MG63 (cell line): ENCODE data around the gene THRB. TPM values are rescaled to one million over a fixed set of nuclear protein-coding genes. Genes with fewer than 3 reads are reported as not detected.

ENCODE experiments used
- DNase-seq: peaks from one replicate; pipeline ENCODE4 v3.0.0-alpha.2; 2020
- H3K27me3 ChIP-seq: fragments of 250-450 bp; sonication (Bioruptor Pico); 2 replicates; pipeline ENCODE4 v1.5.1; 2020; ENCODE audit warnings: mild to moderate bottlenecking, moderate library complexity
- H3K36me3 ChIP-seq: fragments of 250-450 bp; sonication (Bioruptor Pico); 2 replicates; pipeline ENCODE4 v1.5.1; 2020; ENCODE audit warnings: mild to moderate bottlenecking, moderate library complexity
- H3K4me3 ChIP-seq: fragments of 250-450 bp; sonication (Bioruptor Pico); 2 replicates; pipeline ENCODE4 v1.5.1; 2020; ENCODE audit warnings: mild to moderate bottlenecking, moderate library complexity
- H3K9me3 ChIP-seq: fragments of 250-450 bp; sonication (Bioruptor Pico); 2 replicates; pipeline ENCODE4 v1.5.1; 2020; ENCODE audit warnings: mild to moderate bottlenecking, moderate library complexity
- total RNA-seq: library from RNA; depleted of rRNA; stranded (reverse); fragments of >200 nt; shearing (Covaris generic); gene quantifications from 2 replicates; pipeline ENCODE4 v1.2.3, GENCODE V29; 2014; ENCODE audit warnings: low replicate concordance

The THRB gene
- total RNA-seq, 1 experiment from 2014 or later: not detected

DNA sequence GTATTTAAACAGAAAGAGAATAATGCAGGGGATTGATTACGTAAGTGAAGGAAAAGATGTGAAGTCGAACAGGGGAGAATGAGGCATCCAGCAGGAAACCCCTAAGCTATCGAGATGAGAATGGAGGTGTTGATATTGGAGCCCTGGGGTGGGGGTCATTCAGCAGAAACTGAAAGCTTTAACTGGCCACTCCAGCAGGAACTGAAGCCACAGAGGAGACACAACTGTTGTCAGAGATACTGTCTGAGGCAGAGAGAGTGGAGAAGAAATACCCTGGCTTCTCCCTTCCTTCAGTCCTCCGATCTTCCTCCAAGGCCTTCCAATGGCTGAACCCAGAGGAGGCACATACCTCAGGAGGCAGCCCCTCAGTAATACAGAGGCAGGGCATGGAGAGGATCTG is 152.4 kb downstream of the THRB start:
- H3K36me3 ChIP-seq: no peaks in the 10 kb centered on the region
- no peaks in the 10 kb centered on the region for H3K27me3 ChIP-seq
- H3K4me3 ChIP-seq: no peak overlapping the region
- DNase-seq: no peak
- no peaks in the 10 kb centered on the region for H3K9me3 ChIP-seq

DNA sequence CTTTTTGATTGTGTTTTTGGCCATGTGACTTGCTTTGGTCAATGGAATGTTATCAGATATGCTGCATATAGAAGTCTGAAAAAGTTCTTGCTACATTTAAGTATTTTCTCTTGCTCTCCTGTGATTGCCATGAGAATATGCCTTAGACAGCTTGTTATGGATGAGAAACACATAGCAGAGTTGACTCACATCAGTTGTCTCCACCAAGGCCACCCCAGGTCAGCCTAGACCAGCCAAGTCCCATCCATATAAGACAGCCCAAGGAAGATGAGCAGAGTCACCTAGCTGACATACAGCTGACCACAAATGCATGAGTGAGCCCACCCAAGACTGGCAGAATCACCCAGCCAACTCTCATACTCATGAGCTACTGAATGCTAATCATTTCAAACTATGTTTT is 153.0 kb downstream of the THRB start:
- Histone ChIP-seq H3K4me3 (no peak overlapping the region), H3K9me3 (no peaks in the 10 kb centered on the region), H3K36me3 (no peaks in the 10 kb centered on the region), H3K27me3 (no peaks in the 10 kb centered on the region)
- no peak for DNase-seq

DNA sequence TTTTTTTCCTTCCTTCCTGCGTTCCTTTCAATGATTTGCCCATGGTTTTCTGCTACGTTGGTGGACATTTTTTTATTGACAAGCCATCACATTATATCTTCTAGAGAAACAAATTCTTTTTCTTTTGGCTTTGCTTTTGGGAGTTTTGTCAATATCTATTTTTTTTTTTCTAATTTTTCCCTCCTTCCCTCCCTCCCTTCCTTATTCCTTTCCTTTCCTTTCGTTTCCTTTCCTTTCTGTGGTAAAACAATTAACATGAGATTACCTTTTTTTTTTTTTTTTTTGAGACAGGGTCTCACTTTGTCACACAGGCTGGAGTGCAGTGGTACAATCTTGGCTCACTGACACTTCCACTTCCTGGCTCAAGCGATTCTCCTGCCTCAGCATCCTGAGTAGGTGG is 153.7 kb downstream of the THRB start:
- Histone ChIP-seq H3K36me3 (no peaks in the 10 kb centered on the region), H3K9me3 (no peaks in the 10 kb centered on the region), H3K4me3 (no peak overlapping the region), H3K27me3 (no peaks in the 10 kb centered on the region)
- DNase-seq: no peak

- H3K27me3 ChIP-seq: no peaks in the 10 kb centered on the region
- DNase-seq: no peak
- H3K36me3 ChIP-seq: no peaks in the 10 kb centered on the region
- no peaks in the 10 kb centered on the region for H3K9me3 ChIP-seq
- H3K4me3 ChIP-seq: no peak overlapping the region
Measured at GRCh38 chr3:24340161-24340560, 154.5 kb downstream of the THRB start.

GRCh38 chr3:24339266-24339825 is 155.3 kb downstream of the THRB start:
- Histone ChIP-seq H3K4me3 (no peak overlapping the region), H3K36me3 (no peaks in the 10 kb centered on the region), H3K9me3 (no peaks in the 10 kb centered on the region), H3K27me3 (no peaks in the 10 kb centered on the region)
- no peak for DNase-seq

DNA sequence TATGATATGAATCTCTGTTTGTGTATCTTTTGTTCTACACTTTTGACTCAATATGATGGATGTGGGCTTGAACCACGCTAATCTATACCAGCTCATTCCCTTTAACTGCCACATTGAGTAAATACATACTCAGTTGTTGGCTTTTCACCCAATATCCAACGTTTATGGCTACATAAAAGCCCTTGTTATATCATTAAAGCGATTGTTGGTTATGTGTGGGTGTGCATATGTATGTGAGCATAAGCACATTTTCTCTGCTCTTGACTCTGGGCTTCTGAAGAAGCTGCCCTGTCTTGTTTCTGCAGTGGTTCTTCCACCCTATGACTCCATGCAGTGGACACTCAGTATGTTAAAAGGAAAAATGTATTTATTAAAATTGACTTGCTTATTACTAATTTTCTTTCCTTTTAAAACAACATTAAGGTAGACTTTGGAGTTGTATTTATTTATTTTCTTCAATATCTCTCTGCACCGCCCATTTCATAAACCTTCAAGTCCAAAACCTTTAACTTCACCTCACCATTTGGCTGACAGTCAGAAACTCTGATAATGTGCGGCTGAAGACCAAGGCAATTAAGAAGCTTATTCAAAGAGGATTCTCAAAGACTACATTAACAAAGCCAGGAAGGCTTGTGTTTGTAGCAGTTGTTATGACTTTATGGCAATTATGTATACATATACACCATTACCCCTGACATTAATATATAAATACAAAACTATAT is 156.1 kb downstream of the THRB start:
- no peaks in the 10 kb centered on the region for H3K9me3 ChIP-seq
- DNase-seq: no peak
- no peak overlapping the region for H3K4me3 ChIP-seq
- H3K36me3 ChIP-seq: no peaks in the 10 kb centered on the region
- H3K27me3 ChIP-seq: no peaks in the 10 kb centered on the region

DNA sequence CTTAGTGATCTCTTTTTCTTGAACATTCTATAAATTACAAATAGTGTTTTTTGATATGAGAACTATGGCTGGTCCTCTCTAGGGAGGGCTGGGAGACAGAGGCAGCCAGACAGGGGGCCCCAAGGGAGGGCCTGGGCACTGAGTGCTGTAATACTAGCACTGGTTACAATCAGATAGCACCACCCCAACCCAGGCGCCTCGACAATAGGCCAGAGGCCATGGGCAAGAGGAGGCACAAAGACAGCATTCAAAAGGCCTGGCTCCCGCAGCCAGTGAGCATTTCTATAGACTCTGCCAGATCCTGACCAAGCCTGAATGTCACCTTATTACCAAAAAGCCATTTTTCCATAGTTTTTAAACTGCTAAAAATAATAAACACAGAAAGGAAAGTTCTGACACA is 158.5 kb downstream of the THRB start:
- Histone ChIP-seq H3K4me3 (no peak overlapping the region), H3K9me3 (no peaks in the 10 kb centered on the region), H3K36me3 (no peaks in the 10 kb centered on the region), H3K27me3 (no peaks in the 10 kb centered on the region)
- no peak for DNase-seq

GRCh38 chr3:24332092-24332491 is 162.6 kb downstream of the THRB start:
- Histone ChIP-seq H3K4me3 (no peak overlapping the region), H3K27me3 (no peaks in the 10 kb centered on the region), H3K36me3 (no peaks in the 10 kb centered on the region), H3K9me3 (no peaks in the 10 kb centered on the region)
- no peak for DNase-seq

- H3K4me3 ChIP-seq: no peak overlapping the region
- no peak for DNase-seq
- no peaks in the 10 kb centered on the region for H3K36me3 ChIP-seq
- no peaks in the 10 kb centered on the region for H3K27me3 ChIP-seq
- no peaks in the 10 kb centered on the region; the same call in 1 of the 2 replicates for H3K9me3 ChIP-seq
Measured at GRCh38 chr3:24323272-24323671, 171.4 kb downstream of the THRB start.

GRCh38 chr3:24320601-24321000 is 174.0 kb downstream of the THRB start:
- no peak for DNase-seq
- Histone ChIP-seq H3K27me3 (no peaks in the 10 kb centered on the region), H3K9me3 (no peaks in the 10 kb centered on the region; the same call in 1 of the 2 replicates), H3K4me3 (no peak overlapping the region), H3K36me3 (no peaks in the 10 kb centered on the region)

DNA sequence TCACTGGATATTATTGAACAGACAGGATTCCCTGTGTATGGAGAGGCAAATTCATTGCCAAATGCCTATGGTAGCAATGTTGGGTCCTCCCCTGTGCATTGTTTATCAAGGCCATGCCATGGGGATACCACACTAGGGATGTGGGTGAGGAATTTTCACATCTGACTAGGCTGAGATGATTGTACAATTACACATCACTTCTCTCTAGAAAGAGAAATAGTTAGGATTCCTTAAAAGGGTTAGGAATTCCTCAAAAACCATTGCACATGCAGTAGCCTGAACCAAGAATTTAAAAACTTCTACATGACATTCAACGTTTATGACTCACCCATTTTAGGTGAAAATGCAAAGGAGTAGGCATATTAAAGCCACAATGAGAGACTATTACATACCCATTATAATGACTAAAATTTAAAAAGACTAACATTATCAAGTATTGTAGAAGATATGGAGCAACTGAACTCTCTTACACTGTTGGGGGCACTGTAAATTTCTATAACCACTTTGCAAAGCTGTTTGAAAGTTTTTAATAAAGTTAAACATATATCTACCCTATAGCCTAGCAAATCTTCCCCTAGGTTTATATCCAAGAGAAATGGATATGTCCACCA is 175.9 kb downstream of the THRB start:
- no peak for DNase-seq
- Histone ChIP-seq H3K4me3 (no peak overlapping the region), H3K9me3 (no peaks in the 10 kb centered on the region; the same call in 1 of the 2 replicates)

GRCh38 chr3:24316887-24317383 is 177.7 kb downstream of the THRB start:
- H3K36me3 ChIP-seq: no peaks in the 10 kb centered on the region
- peak; percentile 7 for DNase-seq
- H3K4me3 ChIP-seq: no peak overlapping the region
- no peaks in the 10 kb centered on the region; the same call in 1 of the 2 replicates for H3K9me3 ChIP-seq
- H3K27me3 ChIP-seq: no peaks in the 10 kb centered on the region

More for the DNA sequence above, 175.9 kb downstream of the THRB start:
- no peaks in the 10 kb centered on the region for H3K27me3 ChIP-seq
- H3K36me3 ChIP-seq: no peaks in the 10 kb centered on the region

GRCh38 chr3:24315971-24316370 is 178.7 kb downstream of the THRB start:
- Histone ChIP-seq H3K27me3 (no peaks in the 10 kb centered on the region), H3K36me3 (no peaks in the 10 kb centered on the region), H3K4me3 (no peak overlapping the region), H3K9me3 (no peaks in the 10 kb centered on the region; the same call in 1 of the 2 replicates)
- DNase-seq: no peak

DNA sequence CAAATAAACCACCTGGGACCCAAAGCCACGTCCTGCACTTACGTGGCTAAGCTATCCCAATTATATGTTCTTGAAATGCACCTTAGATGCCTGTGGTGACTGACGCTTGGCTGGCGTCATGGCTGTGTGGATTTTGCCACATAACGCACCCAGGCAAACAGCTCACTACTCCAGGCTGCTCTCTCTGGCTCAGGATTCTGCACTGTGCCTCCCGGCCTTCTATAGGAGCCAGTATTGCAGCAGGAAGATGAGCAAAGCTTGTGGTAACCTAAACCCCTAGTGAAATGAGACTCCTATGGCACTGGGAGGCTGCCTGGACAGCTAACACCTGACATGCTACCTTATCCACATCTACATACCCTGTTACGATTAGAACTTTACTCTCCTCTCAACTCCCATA is 179.3 kb downstream of the THRB start:
- no peaks in the 10 kb centered on the region for H3K36me3 ChIP-seq
- no peaks in the 10 kb centered on the region for H3K27me3 ChIP-seq
- no peak overlapping the region for H3K4me3 ChIP-seq
- no peaks in the 10 kb centered on the region; the same call in 1 of the 2 replicates for H3K9me3 ChIP-seq
- DNase-seq: no peak

- no peak overlapping the region for H3K4me3 ChIP-seq
- DNase-seq: no peak
- H3K27me3 ChIP-seq: no peaks in the 10 kb centered on the region
- no peaks in the 10 kb centered on the region for H3K9me3 ChIP-seq
- no peaks in the 10 kb centered on the region for H3K36me3 ChIP-seq
Measured at GRCh38 chr3:24311881-24312280, 182.8 kb downstream of the THRB start.

DNA sequence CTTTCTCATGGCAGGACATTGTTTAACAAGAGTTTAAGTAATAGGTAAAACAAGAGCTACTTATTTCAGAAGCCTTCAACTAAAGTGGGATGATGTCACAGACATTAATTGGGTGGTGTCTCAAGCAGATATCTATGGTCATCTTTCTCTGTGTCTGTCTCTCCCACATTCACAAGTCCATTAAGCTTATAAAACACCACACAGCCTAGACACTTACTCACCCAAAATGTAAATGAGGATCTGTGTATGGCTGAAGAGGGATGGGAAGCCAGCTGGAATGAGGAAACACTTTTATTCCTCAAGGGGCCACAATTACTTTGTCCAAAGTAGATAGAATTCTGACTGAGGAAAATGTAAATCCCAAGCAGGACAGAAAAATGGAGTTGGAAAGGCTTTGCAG is 183.8 kb downstream of the THRB start:
- H3K9me3 ChIP-seq: no peaks in the 10 kb centered on the region
- H3K4me3 ChIP-seq: no peak overlapping the region
- H3K36me3 ChIP-seq: no peaks in the 10 kb centered on the region
- H3K27me3 ChIP-seq: no peaks in the 10 kb centered on the region
- no peak for DNase-seq

- no peak for DNase-seq
- Histone ChIP-seq H3K4me3 (no peak overlapping the region), H3K27me3 (no peaks in the 10 kb centered on the region), H3K9me3 (no peaks in the 10 kb centered on the region), H3K36me3 (no peaks in the 10 kb centered on the region)
Measured at GRCh38 chr3:24306518-24306917, 188.1 kb downstream of the THRB start.
